HG02623 (cell line): ENCODE data around the gene LARP4B.

Experiments
- ATAC-seq: cut with Tn5 transposase; IDR thresholded peaks from one replicate; pipeline ENCODE4 v1.9.1; 2021; ENCODE audit warnings: moderate library complexity; ENCODE audit not compliant: unreplicated experiment

Gene LARP4B

GRCh38 chr10:836782-837181, 94.7 kb downstream of the LARP4B start:
- ATAC-seq = no peak

DNA sequence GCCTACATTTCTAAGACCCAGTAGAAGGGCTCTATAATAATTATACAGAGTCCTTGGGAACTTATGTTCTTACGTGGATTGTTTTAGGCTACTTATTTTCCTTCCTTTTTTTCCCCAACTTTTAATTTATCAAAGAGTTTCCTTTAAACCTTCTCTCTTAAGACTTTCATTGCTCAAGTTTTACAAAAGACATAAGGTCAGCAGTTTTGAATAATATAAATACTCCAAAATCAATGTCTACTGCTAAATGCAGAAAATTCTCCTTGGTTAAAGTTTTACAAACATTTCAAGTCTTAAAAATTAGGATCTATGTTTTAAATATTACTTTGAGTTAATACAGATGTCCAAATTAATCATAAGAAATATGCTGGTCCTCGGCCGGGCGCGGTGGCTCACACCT, 97.0 kb downstream of the LARP4B start:
- no peak for ATAC-seq

- ATAC-seq = no peak
These were observed 102.3 kb downstream of the LARP4B start for GRCh38 chr10:829241-829640.

GRCh38 chr10:828191-828590, 103.3 kb downstream of the LARP4B start:
- no peak for ATAC-seq

DNA sequence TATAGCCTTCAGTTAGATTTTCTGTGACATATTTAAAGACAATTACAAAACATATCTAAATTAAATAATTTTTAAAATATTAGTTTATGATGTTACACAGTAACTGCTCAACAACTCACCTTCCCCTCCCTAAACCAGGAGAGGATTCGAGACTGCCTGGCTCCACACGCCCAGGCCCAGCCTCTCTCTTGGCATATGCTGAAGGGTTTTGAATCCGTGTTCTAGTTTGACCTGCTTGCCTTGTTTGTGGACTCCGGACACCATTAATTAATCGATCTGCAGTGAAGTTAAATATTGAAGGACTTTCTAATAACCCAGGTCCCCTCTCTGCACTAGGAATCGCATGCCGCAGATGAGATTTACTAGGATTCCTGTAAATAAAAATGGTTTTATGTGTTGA, 106.6 kb downstream of the LARP4B start:
- no peak for ATAC-seq

- ATAC-seq = no peak
These were observed 107.0 kb downstream of the LARP4B start for GRCh38 chr10:824497-824896.

DNA sequence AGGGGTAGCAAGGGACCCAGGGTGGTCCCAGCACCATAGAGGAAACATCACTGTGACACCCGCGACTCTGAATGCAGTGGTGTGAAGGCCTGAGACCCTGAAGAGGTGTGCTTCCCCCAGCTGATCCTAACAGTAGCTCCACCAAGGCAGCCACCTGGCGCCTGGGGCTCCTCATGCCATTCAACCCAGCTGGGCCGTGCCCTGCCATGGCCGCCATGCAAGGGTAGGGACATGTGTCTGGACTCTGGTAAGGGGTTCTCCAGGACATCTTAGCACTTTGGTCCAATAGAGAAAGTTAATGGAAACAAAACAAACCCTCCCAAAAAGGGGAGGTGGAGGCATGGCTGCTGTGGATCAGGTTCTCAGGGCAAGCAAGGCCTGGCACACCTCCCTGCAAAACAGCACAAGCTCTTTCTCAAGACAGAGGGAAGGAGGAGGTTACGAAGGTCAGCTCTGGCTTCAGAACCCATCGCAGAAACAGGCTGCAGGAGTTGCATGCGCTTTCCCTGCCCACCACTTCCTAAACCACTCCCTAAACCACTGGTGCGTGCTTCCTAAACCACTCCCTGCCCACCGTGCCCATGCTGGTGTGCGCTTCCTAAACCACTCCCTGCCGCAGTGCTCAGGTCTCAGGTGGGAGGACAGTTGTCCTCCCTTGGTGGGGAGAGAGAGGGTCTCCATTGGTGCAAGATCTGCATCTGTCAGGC, 108.7 kb downstream of the LARP4B start:
- peak; percentile 38 for ATAC-seq

GRCh38 chr10:822197-822596, 109.3 kb downstream of the LARP4B start:
- no peak for ATAC-seq

DNA sequence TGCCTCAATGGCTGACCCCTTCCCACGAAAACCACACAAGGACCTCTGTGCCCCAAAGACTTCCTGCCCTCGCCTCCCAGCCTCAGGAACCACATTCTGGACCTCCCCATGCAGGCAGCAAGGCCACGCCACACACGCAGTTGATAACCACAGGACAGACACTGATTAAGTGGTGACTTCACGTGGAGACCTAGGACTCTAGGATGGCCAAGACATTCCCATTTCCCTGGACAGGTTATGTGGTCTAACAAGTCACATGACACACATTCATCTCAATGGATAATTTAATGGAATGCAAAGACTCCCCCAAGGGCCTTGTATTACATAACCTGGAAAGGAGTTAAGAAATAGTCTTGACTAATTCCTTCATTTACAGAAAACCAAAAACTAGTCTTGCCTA, 110.2 kb downstream of the LARP4B start:
- ATAC-seq = no peak

DNA sequence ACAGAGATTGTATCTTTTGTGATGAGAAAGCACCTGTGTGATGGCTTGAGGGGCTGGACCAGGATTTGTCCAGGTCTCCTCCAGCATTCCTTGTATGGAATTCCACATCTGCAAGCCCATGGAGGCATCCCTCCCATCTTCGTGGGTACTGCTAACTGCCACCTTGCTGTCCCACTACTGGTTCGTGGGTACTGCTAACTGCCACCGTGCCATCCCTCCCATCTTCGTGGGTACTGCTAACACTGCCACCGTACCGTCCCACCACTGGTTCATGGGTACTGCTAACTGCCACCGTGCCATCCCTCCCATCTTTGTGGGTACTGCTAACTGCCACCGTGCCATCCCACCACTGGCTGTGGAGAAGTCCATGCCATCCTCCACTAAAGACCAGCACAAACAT, 111.7 kb downstream of the LARP4B start:
- ATAC-seq = no peak

DNA sequence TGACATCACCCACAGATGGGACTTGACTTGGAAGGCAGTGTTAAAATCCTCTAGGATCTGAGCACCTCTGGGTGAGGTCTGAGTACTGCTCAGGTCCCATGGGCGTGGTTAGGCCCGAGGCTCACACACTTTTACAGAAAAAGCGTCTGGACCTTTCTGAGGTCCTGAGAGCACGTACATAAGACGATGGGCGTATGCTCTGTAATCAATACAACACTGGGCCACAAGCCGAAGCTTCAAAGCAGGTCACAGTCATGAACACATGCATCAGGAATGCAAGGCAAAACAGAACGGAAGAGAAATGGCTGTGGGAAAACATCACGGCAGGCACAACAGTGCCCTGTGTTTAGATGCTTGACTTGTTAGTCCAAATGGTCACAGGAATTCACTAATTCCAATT, 112.2 kb downstream of the LARP4B start:
- no peak for ATAC-seq

- ATAC-seq = no peak
These were observed 112.8 kb downstream of the LARP4B start for GRCh38 chr10:818526-819220.

- no peak for ATAC-seq
These were observed 113.5 kb downstream of the LARP4B start for GRCh38 chr10:818010-818409.

DNA sequence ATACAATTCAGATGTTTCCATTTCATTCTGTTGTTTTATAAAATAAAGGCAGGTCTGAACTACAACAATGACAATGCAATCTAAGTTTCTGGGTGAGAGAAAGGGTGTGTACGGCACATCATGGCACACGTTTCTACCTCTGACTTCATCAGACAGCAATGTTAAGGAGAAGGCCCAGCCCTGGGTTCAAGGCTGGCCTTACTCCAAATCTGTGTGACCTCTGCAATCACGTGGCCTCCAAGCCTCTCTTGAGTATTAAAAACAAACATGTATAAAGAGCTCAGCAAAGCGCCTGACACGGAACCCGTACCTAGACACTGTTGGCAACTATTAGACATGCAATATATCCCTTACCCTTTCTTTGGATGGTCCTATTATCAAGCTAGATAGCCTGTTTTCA, 114.1 kb downstream of the LARP4B start:
- ATAC-seq = no peak

- ATAC-seq = no peak
These were observed 114.5 kb downstream of the LARP4B start for GRCh38 chr10:816958-817357.

DNA sequence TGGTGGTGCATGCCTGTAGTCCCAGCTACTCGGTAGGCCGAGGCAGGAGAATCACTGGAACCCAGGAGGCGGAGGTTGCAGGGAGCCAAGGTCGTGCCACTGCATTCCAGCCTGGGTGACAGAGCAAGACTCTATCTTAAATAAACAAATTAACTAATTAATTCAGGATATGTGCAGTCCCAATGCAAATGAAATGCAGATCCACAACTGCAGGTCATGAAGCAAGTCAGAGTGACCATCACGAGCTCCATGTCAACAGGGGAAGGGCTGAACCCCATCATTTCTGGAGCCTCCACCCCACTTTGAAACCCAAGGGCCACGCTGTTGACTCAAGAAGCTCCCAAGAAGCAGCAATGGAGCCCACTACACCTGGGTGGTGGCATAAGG, 115.4 kb downstream of the LARP4B start:
- no peak for ATAC-seq

DNA sequence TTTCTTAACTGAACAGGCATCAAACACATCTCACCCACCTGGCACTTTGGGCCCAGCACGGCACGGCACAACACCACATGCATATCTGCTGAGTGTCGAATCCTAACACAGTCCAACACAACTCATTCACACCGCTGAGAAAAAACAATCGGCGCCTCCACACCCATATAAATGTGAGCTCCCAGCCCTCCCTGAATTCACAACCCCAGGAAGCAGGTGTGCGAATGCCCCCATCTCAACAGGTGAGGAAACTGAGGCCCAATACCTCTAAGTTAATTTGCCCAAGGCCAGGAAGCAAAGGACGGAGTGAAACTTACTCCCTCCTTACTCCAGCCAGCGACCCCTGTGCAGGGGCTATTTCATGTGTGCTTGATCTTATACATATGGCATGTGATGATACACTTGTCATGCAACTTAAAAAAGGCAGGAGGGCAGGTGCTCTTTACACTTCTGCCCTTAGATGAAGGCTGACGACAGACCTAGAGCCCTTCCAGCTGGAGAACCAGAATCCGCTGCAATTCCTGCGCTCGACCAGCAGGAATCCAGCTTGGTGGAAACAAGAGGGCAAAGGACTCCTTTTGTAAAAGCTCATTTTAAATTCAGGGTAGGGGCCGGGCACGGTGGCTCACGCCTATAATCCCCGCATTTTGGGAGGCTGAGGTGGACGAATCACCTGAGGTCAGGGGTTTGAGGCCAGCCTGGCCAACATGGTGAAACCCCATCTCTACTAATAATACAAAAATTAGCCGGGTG, 116.0 kb downstream of the LARP4B start:
- ATAC-seq = no peak

GRCh38 chr10:814536-815302, 116.8 kb downstream of the LARP4B start:
- ATAC-seq = no peak

DNA sequence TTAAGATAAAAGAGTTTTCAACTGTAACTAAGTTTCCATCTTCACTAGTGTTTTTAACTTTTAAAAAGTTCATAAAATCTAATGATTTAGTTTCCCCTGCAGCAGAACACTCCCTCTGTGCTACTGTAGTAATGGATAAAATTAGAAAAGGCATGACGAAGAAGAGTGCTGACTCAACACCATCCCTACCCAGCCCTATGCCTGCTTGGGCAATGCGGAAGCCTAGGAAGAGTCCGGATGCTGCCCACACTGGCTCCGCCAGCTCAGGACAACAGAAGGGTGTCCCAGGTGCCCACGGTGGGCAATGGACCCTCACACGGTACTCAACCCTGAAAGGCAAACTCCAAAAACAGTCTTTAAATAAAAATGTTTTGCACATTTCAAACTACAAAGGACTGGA, 118.2 kb downstream of the LARP4B start:
- ATAC-seq = no peak

GRCh38 chr10:812787-813186, 118.7 kb downstream of the LARP4B start:
- ATAC-seq = no peak
